ENCODE data around the gene SAMD11. TPM values are rescaled to one million over a fixed set of nuclear protein-coding genes. Genes with fewer than 3 reads are reported as not detected.

Gene SAMD11
- total RNA-seq, 1 donor from 2014 or later, result 6.0 TPM

DNA sequence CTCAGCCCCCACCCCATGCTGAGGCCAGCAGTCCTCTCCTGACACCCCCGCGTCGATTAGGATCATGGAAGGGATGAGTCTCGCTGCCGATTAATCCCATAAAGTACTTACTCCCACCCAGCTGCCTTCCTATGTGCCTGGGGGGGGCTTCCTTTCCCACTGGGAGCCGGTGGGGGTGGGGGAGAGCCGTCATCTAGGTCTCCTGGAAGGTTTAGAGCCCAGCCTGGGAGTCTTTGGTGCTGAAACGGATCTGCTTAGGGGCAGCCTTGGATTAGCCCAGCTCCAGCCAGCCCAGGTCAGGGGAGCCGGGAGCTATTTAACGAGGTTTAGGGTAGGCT lies 9.8 kb downstream of the SAMD11 start:
- no peaks in the 10 kb centered on the region for H3K9me3 ChIP-seq
- no peak overlapping the region for H3K27ac ChIP-seq
- intact Hi-C loops (cut with DNase I), result no loop called here
- H3K4me1 ChIP-seq, result no peaks in the 10 kb centered on the region
- no peaks in the 10 kb centered on the region for H3K36me3 ChIP-seq
- peaks cover 39% of the 10 kb centered on the region for H3K27me3 ChIP-seq
- ATAC-seq (no peak), DNase-seq (no peak)
- no peak for TF ChIP-seq CTCF (IDR thresholded peaks at IDR 0.05)
- H3K4me3 ChIP-seq, result no peak overlapping the region

GRCh38 chr1:934991-935750 lies 11.4 kb downstream of the SAMD11 start:
- no peak overlapping the region for H3K27ac ChIP-seq
- H3K9me3 ChIP-seq, result no peaks in the 10 kb centered on the region
- intact Hi-C loops (cut with DNase I), result no loop called here
- H3K4me1 ChIP-seq, result no peaks in the 10 kb centered on the region
- no peaks in the 10 kb centered on the region for H3K36me3 ChIP-seq
- TF ChIP-seq CTCF (IDR thresholded peaks at IDR 0.05), result no peak
- ATAC-seq (no peak), DNase-seq (no peak)
- peaks cover 48% of the 10 kb centered on the region for H3K27me3 ChIP-seq
- no peak overlapping the region for H3K4me3 ChIP-seq

DNA sequence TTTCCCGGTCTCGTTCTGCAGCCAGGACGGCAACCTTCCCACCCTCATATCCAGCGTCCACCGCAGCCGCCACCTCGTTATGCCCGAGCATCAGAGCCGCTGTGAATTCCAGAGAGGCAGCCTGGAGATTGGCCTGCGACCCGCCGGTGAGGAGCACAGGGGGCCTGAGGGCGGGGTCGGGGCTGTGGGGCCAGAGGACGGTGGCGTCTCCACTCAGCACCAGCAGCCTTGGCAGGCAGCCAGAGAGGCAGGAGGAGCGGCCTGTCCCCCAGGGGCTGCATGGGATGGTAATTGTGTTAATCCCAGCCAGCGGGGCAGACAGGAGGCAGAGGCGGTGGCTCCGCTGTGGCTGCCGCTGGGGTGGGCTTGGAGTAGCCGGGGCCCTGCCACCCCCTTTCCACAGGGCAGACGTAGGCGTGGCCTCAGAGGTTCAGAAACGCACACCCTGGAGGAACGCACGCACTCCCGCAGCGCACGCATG lies 12.1 kb downstream of the SAMD11 start:
- DNase-seq (no peak), ATAC-seq (no peak)
- H3K9me3 ChIP-seq, result no peaks in the 10 kb centered on the region
- H3K36me3 ChIP-seq, result no peaks in the 10 kb centered on the region
- intact Hi-C loops (cut with DNase I), result no loop called here
- no peak for TF ChIP-seq CTCF (IDR thresholded peaks at IDR 0.05)
- H3K27ac ChIP-seq, result no peak overlapping the region
- H3K4me3 ChIP-seq, result no peak overlapping the region
- H3K4me1 ChIP-seq, result peaks cover 5% of the 10 kb centered on the region
- peaks cover 53% of the 10 kb centered on the region for H3K27me3 ChIP-seq

DNA sequence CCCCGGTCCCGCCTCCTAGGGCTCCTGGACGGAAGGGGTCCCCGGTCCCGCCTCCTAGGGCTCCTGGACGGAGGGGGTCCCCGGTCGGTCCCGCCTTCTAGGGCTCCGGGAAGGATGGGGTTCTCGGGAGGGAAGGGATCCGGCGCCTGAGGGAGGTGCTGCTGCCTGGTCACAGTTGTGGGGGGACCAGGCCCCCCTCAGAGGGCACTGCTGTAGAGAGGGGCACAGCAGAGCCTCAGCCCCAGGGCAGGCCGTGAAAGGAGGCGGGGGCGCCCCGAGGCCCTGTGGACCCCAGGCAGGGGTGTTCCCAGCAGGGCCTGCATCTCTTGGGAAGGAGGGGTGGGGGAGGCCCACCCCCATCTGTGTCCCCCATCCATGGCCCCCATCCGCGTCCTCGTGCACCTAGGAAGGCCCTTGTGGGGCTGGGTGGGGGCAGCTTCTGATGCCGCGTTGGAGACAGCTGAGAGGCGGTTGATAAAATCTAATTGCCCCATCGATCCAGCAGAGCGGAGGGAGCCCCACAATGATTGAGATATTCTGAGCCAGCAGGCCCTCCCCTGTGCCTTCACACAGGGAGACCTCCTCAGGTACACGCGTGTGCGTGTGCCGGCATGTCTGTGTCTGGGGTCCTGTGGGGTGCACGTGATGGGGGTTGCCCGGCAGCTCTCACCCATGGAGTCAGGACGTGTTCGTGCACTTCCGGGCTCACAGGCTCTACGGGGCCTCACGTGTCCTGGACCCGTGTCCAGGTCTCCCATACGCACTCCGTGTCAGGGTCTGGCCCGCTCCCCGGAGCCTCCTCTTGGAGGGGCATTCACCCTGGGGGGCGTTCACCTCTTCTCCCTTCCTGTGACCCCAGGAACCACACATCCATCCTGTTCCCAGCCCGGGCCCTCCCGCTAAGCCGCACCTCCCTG lies 12.9 kb downstream of the SAMD11 start:
- Histone ChIP-seq H3K4me1 (peaks cover 12% of the 10 kb centered on the region), H3K27ac (no peak overlapping the region), H3K4me3 (no peak overlapping the region), H3K27me3 (peaks cover 61% of the 10 kb centered on the region), H3K9me3 (no peaks in the 10 kb centered on the region), H3K36me3 (no peaks in the 10 kb centered on the region)
- intact Hi-C loops (cut with DNase I), result no loop called here
- DNase-seq (no peak), ATAC-seq (no peak)
- no peak for TF ChIP-seq CTCF (IDR thresholded peaks at IDR 0.05)

DNA sequence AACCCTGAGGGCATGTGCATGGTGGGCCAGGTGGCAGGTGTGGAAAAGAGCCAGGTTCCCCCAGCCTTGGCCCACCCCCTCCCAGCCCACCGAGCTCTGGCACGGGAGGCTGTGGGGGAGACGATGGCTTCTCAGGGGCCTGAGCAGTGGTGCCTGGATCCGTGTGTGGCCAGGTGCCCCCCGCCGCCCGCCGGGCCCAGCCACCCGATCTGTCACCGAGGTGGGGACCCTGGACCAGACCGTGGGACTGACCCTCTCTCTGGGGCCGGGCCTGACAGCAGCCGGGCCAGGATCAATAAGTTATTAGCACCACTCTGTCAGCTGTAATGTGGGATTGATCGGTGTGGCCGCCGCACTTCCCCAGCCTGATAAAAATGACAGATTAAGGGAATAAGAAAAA lies 13.8 kb downstream of the SAMD11 start:
- intact Hi-C loops (cut with DNase I), result no loop called here

More for the DNA sequence above, 13.8 kb downstream of the SAMD11 start:
- H3K36me3 ChIP-seq, result no peaks in the 10 kb centered on the region
- DNase-seq (no peak), ATAC-seq (no peak)
- no peak overlapping the region for H3K27ac ChIP-seq
- no peak for TF ChIP-seq CTCF (IDR thresholded peaks at IDR 0.05)
- H3K27me3 ChIP-seq, result peaks cover 70% of the 10 kb centered on the region
- no peak overlapping the region for H3K4me3 ChIP-seq
- H3K9me3 ChIP-seq, result no peaks in the 10 kb centered on the region
- H3K4me1 ChIP-seq, result peaks cover 16% of the 10 kb centered on the region
